Mucosa of descending colon (tissue), 3 donors: Measurements from ENCODE around the gene RAPGEF3. TPM values are rescaled to one million over a fixed set of nuclear protein-coding genes. Genes with fewer than 3 reads are reported as not detected.

ENCODE experiments used
- ATAC-seq: fragments of 200-7000 bp; cut with Tn5 transposase; one replicate; pipeline ENCODE4 v1.9.1; 2020; ENCODE audit warnings: mild to moderate bottlenecking, moderate library complexity
- DNase-seq, 3 donors: peaks; one replicate each; pipeline ENCODE4 v3.0.0-alpha.2; 2020
- H3K36me3 ChIP-seq: fragments of 200-600 bp; one replicate; pipeline ENCODE4 v1.8.0; 2021; ENCODE audit warnings: low read depth, mild to moderate bottlenecking
- H3K4me1 ChIP-seq: fragments of 200-600 bp; one replicate; pipeline ENCODE4 v1.8.0; 2021; ENCODE audit warnings: low read depth, mild to moderate bottlenecking
- H3K4me3 ChIP-seq: fragments of 200-600 bp; one replicate; pipeline ENCODE4 v1.8.0; 2021; ENCODE audit warnings: mild to moderate bottlenecking
- H3K9me3 ChIP-seq: fragments of 200-600 bp; one replicate; pipeline ENCODE4 v1.8.0; 2021; ENCODE audit warnings: mild to moderate bottlenecking
- CTCF ChIP-seq: fragments of 200-600 bp; IDR thresholded peaks from one replicate; pipeline ENCODE4 v1.8.0; 2022; ENCODE audit warnings: antibody characterized with exemption, mild to moderate bottlenecking
- intact Hi-C, 2 donors: fragments of 100-400 bp; cut with DNase I in 1 of 2; cut with micrococcal nuclease in 1 of 2; formaldehyde crosslinking; loops; one replicate each; pipeline versions ENCODE4 v1.11.0 to v1.11.1; 2022; cut with DNase I, micrococcal nuclease
- total RNA-seq, 3 donors: library from RNA; stranded (reverse); fragmentation: NEBNext Ultra II Directional in 2 of 3; extraction: Animal tissue kit (Norgen Biotek cat#: 25700) in 2 of 3; gene quantifications; one replicate each; pipeline versions ENCODE4 v1.2.1 to v1.2.4, GENCODE V29; 2021 to 2023
- donor health status: DM: no; HTN: no; CAD: no; lungs with moderate emphysema.
- donor health status: DM: no; HTN: no; CAD: no.
- donor health status: DM: no; HTN: yes; CAD: no.

Gene RAPGEF3
- total RNA-seq, 3 donors from 2014 or later: 9.5 to 15.6 (median 11.4) TPM

DNA sequence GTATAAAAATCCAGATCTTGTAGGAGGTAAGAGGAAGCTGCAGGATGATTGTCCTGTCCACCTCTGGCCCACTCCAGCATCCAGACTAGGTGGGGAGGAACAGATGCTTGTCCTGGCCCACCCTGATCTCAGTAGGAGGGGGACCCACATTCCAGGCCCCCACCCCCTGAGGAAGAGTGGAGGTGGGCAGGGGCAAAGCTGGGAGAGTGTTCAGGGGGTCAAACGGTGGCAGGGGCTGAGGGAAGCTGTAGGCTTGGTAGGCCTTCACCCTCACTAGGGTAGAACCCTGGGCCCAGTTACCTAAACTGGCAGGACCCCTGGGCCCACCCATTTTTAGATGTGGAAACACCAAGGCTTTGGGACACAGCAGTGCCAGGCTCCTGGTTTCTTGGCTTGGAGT lies 18.5 kb upstream of the RAPGEF3 start:
- TF ChIP-seq CTCF: no peak
- no peak for ATAC-seq
- no peak overlapping the region for H3K4me3 ChIP-seq
- H3K9me3 ChIP-seq: no peaks in the 10 kb centered on the region
- DNase-seq: peak in 1 of 3 donors; percentile 22
- peaks cover 10% of the 10 kb centered on the region for H3K4me1 ChIP-seq
- intact Hi-C loops: loop anchor here (10.0 kb wide), 2 partner anchors 52 to 58 kb away; partner anchors contain the start of gene ENDOU (in 1 of the 2)
- no peaks in the 10 kb centered on the region for H3K36me3 ChIP-seq

GRCh38 chr12:47776471-47777143 lies 17.9 kb upstream of the RAPGEF3 start:
- TF ChIP-seq CTCF: no peak
- Histone ChIP-seq H3K4me1 (peaks cover 10% of the 10 kb centered on the region), H3K36me3 (no peaks in the 10 kb centered on the region), H3K9me3 (no peaks in the 10 kb centered on the region), H3K4me3 (no peak overlapping the region)
- ATAC-seq (no peak), DNase-seq (peak in 1 of 3 donors; percentile 36)
- intact Hi-C loops: loop anchor here (10.0 kb wide), 2 partner anchors 52 to 58 kb away; partner anchors contain the start of gene ENDOU (in 1 of the 2)

GRCh38 chr12:47775100-47775911 lies 16.6 kb upstream of the RAPGEF3 start:
- Histone ChIP-seq H3K36me3 (no peaks in the 10 kb centered on the region), H3K4me3 (no peak overlapping the region), H3K4me1 (peaks cover 10% of the 10 kb centered on the region), H3K9me3 (no peaks in the 10 kb centered on the region)
- no peak for TF ChIP-seq CTCF
- intact Hi-C loops: loop anchor here (10.0 kb wide), 2 partner anchors 51 to 59 kb away; partner anchors contain the start of gene ENDOU (in 1 of the 2)
- ATAC-seq (no peak), DNase-seq (peak in 1 of 3 donors; percentile 53)

DNA sequence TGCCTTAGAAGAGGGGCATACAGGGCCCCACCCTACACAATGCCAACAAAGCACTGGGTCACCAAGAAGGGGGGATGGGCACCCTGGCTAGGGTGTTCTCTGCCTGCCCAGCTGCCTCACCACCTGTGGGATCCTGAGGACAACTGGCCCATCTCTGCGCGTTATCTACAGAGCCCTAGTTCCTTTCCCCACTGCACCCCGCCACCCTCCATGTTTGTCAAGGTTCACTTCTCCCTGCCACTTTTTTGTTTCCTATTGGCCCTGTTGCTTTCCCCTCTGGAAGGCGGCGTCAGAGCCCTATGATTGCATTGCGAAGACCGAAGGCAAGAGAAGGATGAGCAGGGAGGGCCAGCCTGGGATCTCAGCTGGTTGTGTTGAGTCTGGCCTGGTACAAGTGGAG lies 16.0 kb upstream of the RAPGEF3 start:
- TF ChIP-seq CTCF: no peak
- no peak for ATAC-seq
- H3K4me3 ChIP-seq: no peak overlapping the region
- intact Hi-C loops: loop anchor here (10.0 kb wide), 2 partner anchors 50 to 60 kb away; partner anchors contain the start of gene ENDOU (in 1 of the 2)
- DNase-seq: peak in 1 of 3 donors; percentile 31
- peaks cover 10% of the 10 kb centered on the region for H3K4me1 ChIP-seq
- H3K9me3 ChIP-seq: no peaks in the 10 kb centered on the region
- no peaks in the 10 kb centered on the region for H3K36me3 ChIP-seq

- Histone ChIP-seq H3K36me3 (no peaks in the 10 kb centered on the region), H3K4me3 (peak overlapping the region; percentile 71), H3K4me1 (peaks cover 10% of the 10 kb centered on the region), H3K9me3 (no peaks in the 10 kb centered on the region)
- no peak for ATAC-seq
- no peak for TF ChIP-seq CTCF
- DNase-seq: peak in 1 of 3 donors; percentile 47
- intact Hi-C loops: loop anchor here (10.0 kb wide), 2 partner anchors 49 to 61 kb away; partner anchors contain the start of gene ENDOU (in 1 of the 2)
These were observed 15.3 kb upstream of the RAPGEF3 start for GRCh38 chr12:47773858-47774580.
